Anterior cingulate cortex (tissue), 58 donors: ENCODE measurements around the gene SDK2.
A peak's percentile ranks its signal among the peaks of the same experiment; 100 is the strongest.
"Not testable (repeated sequence)": the region's sequence is repeated elsewhere in the genome, so short reads cannot be mapped to it uniquely, and the experiment has no call there.

Experiments
- DNase-seq, 58 donors: peaks; one replicate each; lab custom pipeline; 2025; lab: John Stamatoyannopoulos, UW

SDK2 gene

GRCh38 chr17:73470316-73470826, 173.9 kb downstream of the SDK2 start:
- DNase-seq, result no peak

GRCh38 chr17:73469311-73469710, 174.9 kb downstream of the SDK2 start:
- no peak for DNase-seq

GRCh38 chr17:73468221-73468620, 176.0 kb downstream of the SDK2 start:
- DNase-seq, result no peak

GRCh38 chr17:73467651-73468050, 176.6 kb downstream of the SDK2 start:
- DNase-seq, result no peak

- no peak for DNase-seq
Measured at GRCh38 chr17:73466704-73467433, 177.4 kb downstream of the SDK2 start.

GRCh38 chr17:73465953-73466230, 178.4 kb downstream of the SDK2 start:
- DNase-seq, result no peak

GRCh38 chr17:73465130-73465952, 178.9 kb downstream of the SDK2 start:
- DNase-seq, result no peak

GRCh38 chr17:73464447-73464846, 179.8 kb downstream of the SDK2 start:
- no peak for DNase-seq

- no peak for DNase-seq
Measured at GRCh38 chr17:73463821-73464220, 180.4 kb downstream of the SDK2 start.

GRCh38 chr17:73462823-73463222, 181.4 kb downstream of the SDK2 start:
- DNase-seq, result no peak

- no peak for DNase-seq
Measured at GRCh38 chr17:73459980-73460379, 184.3 kb downstream of the SDK2 start.

GRCh38 chr17:73455767-73456166, 188.5 kb downstream of the SDK2 start:
- DNase-seq, result peak in 1 of 58 donors; percentile 44

GRCh38 chr17:73455050-73455687, 189.1 kb downstream of the SDK2 start:
- DNase-seq, result peak in 42 of 58 donors; percentile 3 to 70 (median 34)

GRCh38 chr17:73453494-73453893, 190.8 kb downstream of the SDK2 start:
- DNase-seq, result not testable (repeated sequence)

GRCh38 chr17:73453090-73453489, 191.2 kb downstream of the SDK2 start:
- no peak for DNase-seq

GRCh38 chr17:73452009-73452408, 192.2 kb downstream of the SDK2 start:
- no peak for DNase-seq

GRCh38 chr17:73447319-73447718, 196.9 kb downstream of the SDK2 start:
- DNase-seq, result no peak

- no peak for DNase-seq
Measured at GRCh38 chr17:73446617-73447016, 197.6 kb downstream of the SDK2 start.

- no peak for DNase-seq
Measured at GRCh38 chr17:73445466-73445865, 198.8 kb downstream of the SDK2 start.

- no peak for DNase-seq
Measured at GRCh38 chr17:73444021-73444420, 200.2 kb downstream of the SDK2 start.

GRCh38 chr17:73439597-73439996, 204.6 kb downstream of the SDK2 start:
- no peak for DNase-seq
